Neural cell (in vitro differentiated cells): ENCODE measurements around the gene FAM161B. TPM values are rescaled to one million over a fixed set of nuclear protein-coding genes. Genes with fewer than 3 reads are reported as not detected.

Source experiments
- H2AFZ ChIP-seq: fragments of 200-600, 300-800 bp; sonication (generic), shearing (Covaris generic); 2 replicates; pipeline ENCODE4 v1.6.0; 2014; ENCODE audit warnings: low read depth, mild to moderate bottlenecking, antibody characterized with exemption, low read length, moderate library complexity
- H3F3A ChIP-seq: fragments of 200-600 bp; shearing (Covaris generic); 2 replicates; pipeline ENCODE4 v1.6.1; 2016; ENCODE audit warnings: mild to moderate bottlenecking, moderate library complexity, mixed read lengths, antibody characterized with exemption, low read length; ENCODE audit not compliant: insufficient read depth, poor library complexity, severe bottlenecking
- H3K27ac ChIP-seq: fragments of 200-600, 300-800 bp; sonication (generic), shearing (Covaris generic); 2 replicates; pipeline ENCODE4 v1.5.1; 2014; ENCODE audit warnings: mild to moderate bottlenecking, low read length, moderate library complexity
- H3K27me3 ChIP-seq: fragments of 300-800, 200-600 bp; sonication (generic), shearing (Covaris generic); 2 replicates; pipeline ENCODE4 v1.6.0; 2014; ENCODE audit warnings: mild to moderate bottlenecking, low read depth, low read length, moderate library complexity; ENCODE audit not compliant: insufficient read depth
- H3K36me3 ChIP-seq: fragments of 300-800, 200-600 bp; sonication (generic), shearing (Covaris generic); 2 replicates; pipeline ENCODE4 v1.5.1; 2014; ENCODE audit warnings: mild to moderate bottlenecking, antibody characterized with exemption, low read length, moderate library complexity; ENCODE audit not compliant: insufficient read depth
- H3K4me2 ChIP-seq: fragments of 300-800, 200-600 bp; sonication (generic), shearing (Covaris generic); 2 replicates; pipeline ENCODE4 v1.6.0; 2014; ENCODE audit warnings: mild to moderate bottlenecking, low read length
- H3K4me3 ChIP-seq: fragments of 300-800, 200-600 bp; sonication (generic), shearing (Covaris generic); 2 replicates; pipeline ENCODE4 v1.5.1; 2014; ENCODE audit warnings: mild to moderate bottlenecking, low read length, moderate library complexity
- H3K79me2 ChIP-seq: fragments of 200-600 bp; shearing (Covaris generic); replicated peaks from 2 replicates; pipeline ENCODE4 v1.6.0; 2014; ENCODE audit warnings: mild to moderate bottlenecking, low read length, moderate library complexity; ENCODE audit not compliant: insufficient read depth
- H3K9ac ChIP-seq: fragments of 300-800, 200-600 bp; sonication (generic), shearing (Covaris generic); 2 replicates; pipeline ENCODE4 v1.6.1; 2016; ENCODE audit warnings: mild to moderate bottlenecking, low read length, mixed read lengths
- H3K9me2 ChIP-seq: fragments of 200-600 bp; shearing (Covaris generic); 2 replicates; pipeline ENCODE4 v1.6.1; 2016; ENCODE audit warnings: mild to moderate bottlenecking, low read length, mixed read lengths; ENCODE audit not compliant: insufficient read depth
- H3K9me3 ChIP-seq: fragments of 200-600, 300-800 bp; sonication (generic), shearing (Covaris generic); 2 replicates; pipeline ENCODE4 v1.6.1; 2016; ENCODE audit warnings: mild to moderate bottlenecking, mixed run types, low read length, moderate library complexity, mixed read lengths
- H4K20me1 ChIP-seq: fragments of 200-600 bp; shearing (Covaris generic); 2 replicates; pipeline ENCODE4 v1.6.1; 2016; ENCODE audit warnings: mild to moderate bottlenecking, mixed run types; ENCODE audit not compliant: insufficient read depth
- EP300 ChIP-seq: fragments of 450-650 bp; conservative IDR thresholded peaks from 2 replicates; pipeline ENCODE4 v1.6.1; 2014; ENCODE audit warnings: antibody characterized with exemption, mild to moderate bottlenecking, moderate library complexity; ENCODE audit not compliant: poor library complexity, severe bottlenecking
- EZH2 ChIP-seq: fragments of 200-600, 300-800 bp; shearing (Covaris generic), sonication (generic); IDR thresholded peaks from 2 replicates; pipeline ENCODE4 v1.6.1; 2014; ENCODE audit warnings: antibody characterized with exemption, low read length, borderline replicate concordance, mild to moderate bottlenecking; ENCODE audit not compliant: insufficient read depth, poor library complexity, severe bottlenecking
- MXI1 ChIP-seq: fragments of 450-650 bp; conservative IDR thresholded peaks from 2 replicates; pipeline ENCODE4 v1.6.1; 2014; ENCODE audit warnings: antibody characterized with exemption, mild to moderate bottlenecking; ENCODE audit not compliant: poor library complexity, severe bottlenecking
- POLR2AphosphoS5 ChIP-seq: IDR thresholded peaks from 2 replicates; pipeline ENCODE4 v1.6.1; 2012
- RAD21 ChIP-seq: fragments of 450-650 bp; conservative IDR thresholded peaks from 2 replicates; pipeline ENCODE4 v1.6.1; 2014; ENCODE audit warnings: antibody characterized with exemption, mild to moderate bottlenecking, moderate library complexity
- REST ChIP-seq: IDR thresholded peaks from 2 replicates; pipeline ENCODE4 v1.6.1; 2012; ENCODE audit warnings: borderline replicate concordance
- SMC3 ChIP-seq: fragments of 450-650 bp; conservative IDR thresholded peaks from 2 replicates; pipeline ENCODE4 v1.6.1; 2014; ENCODE audit warnings: antibody characterized with exemption, mild to moderate bottlenecking, moderate library complexity; ENCODE audit not compliant: poor library complexity
- TAF1 ChIP-seq: IDR thresholded peaks from 2 replicates; pipeline ENCODE4 v1.6.1; 2012; ENCODE audit warnings: low read depth
- polyA plus RNA-seq: library from polyadenylated mRNA; depleted of rRNA; stranded (reverse); fragments of >200 nt; gene quantifications from 2 replicates; pipeline ENCODE4 v1.2.3, GENCODE V29; 2014
- TF ChIP-seq, protein P1 (sequence below): fragments of 450-650 bp; IDR thresholded peaks from 2 replicates; pipeline ENCODE4 v1.5.1; 2014; ENCODE audit warnings: antibody characterized with exemption, mild to moderate bottlenecking, moderate library complexity; ENCODE audit not compliant: poor library complexity, severe bottlenecking

Gene FAM161B
- polyA plus RNA-seq, 1 donor from 2014 or later: 12.2 TPM

GRCh38 chr14:73888460-73888725 is 61.5 kb downstream of the FAM161B start:
- Histone ChIP-seq H3K79me2 (peaks cover 50% of the 10 kb centered on the region), H3K4me2 (peak overlapping the region; percentile 62)

DNA sequence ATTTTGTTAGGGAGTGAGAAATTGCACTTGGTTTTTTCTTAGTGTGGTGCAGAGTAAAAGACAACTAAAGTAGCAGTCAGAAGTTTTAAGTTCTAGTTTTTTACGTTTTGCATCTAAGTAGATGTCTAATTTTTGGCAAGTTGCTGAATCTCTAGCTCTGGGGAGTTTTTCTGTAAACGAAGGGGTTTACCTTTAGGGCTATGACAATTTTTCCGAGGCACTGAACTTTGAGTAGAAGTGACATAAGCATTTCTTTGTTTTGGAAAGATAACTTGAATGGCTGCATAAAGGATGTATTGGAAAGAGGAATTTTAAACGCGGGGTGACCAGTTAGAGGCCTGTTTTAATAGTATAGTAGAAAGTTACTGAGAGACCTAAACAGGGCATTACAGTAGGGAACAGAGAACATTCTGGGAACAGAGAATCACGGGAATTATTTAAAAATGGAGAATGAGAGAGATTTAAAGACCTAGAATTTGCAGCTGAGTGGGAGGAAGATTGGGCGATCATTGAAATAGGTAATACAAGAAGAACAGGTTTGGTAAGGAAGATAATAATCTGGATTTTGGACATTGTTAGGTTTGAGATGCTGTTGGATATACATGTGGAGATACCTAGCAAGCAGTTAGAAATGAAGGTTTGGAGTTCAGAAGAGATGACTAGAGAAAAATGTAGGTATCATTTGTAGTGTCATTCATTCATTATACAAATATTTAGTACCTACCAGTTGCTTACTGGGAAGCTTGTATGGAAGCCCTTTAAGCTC is 62.0 kb downstream of the FAM161B start:
- Histone ChIP-seq H3F3A (peaks cover 6% of the 10 kb centered on the region), H3K27ac (no peak overlapping the region), H3K79me2 (peaks cover 50% of the 10 kb centered on the region), H2AFZ (no peak overlapping the region), H3K4me3 (peak overlapping the region; percentile 87), H3K9me3 (no peaks in the 10 kb centered on the region), H3K27me3 (no peaks in the 10 kb centered on the region), H3K9me2 (no peaks in the 10 kb centered on the region), H4K20me1 (no peaks in the 10 kb centered on the region), H3K9ac (peak overlapping the region; percentile 87), H3K4me2 (peak overlapping the region; percentile 62), H3K36me3 (no peaks in the 10 kb centered on the region)
- TF ChIP-seq RAD21 (no peak), POLR2AphosphoS5 (no peak), TAF1 (no peak), MXI1 (no peak), SMC3 (no peak), REST (no peak)

More at GRCh38 chr14:73888460-73888725, 61.5 kb downstream of the FAM161B start:
- H3F3A ChIP-seq: peaks cover 6% of the 10 kb centered on the region
- H3K9ac ChIP-seq: no peak overlapping the region
- H3K9me3 ChIP-seq: no peaks in the 10 kb centered on the region
- no peaks in the 10 kb centered on the region for H3K36me3 ChIP-seq
- H3K27ac ChIP-seq: no peak overlapping the region
- H3K27me3 ChIP-seq: no peaks in the 10 kb centered on the region
- peak overlapping the region; percentile 87 for H3K4me3 ChIP-seq
- no peak for TF ChIP-seq EZH2
- no peak for TF ChIP-seq MXI1
- no peak for TF ChIP-seq RAD21
- no peak for TF ChIP-seq SMC3
- no peak for TF ChIP-seq TAF1
- no peak for TF ChIP-seq EP300
- no peak for TF ChIP-seq POLR2AphosphoS5
- TF ChIP-seq REST: no peak
- TF ChIP-seq, protein P1, sequence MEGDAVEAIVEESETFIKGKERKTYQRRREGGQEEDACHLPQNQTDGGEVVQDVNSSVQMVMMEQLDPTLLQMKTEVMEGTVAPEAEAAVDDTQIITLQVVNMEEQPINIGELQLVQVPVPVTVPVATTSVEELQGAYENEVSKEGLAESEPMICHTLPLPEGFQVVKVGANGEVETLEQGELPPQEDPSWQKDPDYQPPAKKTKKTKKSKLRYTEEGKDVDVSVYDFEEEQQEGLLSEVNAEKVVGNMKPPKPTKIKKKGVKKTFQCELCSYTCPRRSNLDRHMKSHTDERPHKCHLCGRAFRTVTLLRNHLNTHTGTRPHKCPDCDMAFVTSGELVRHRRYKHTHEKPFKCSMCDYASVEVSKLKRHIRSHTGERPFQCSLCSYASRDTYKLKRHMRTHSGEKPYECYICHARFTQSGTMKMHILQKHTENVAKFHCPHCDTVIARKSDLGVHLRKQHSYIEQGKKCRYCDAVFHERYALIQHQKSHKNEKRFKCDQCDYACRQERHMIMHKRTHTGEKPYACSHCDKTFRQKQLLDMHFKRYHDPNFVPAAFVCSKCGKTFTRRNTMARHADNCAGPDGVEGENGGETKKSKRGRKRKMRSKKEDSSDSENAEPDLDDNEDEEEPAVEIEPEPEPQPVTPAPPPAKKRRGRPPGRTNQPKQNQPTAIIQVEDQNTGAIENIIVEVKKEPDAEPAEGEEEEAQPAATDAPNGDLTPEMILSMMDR: no peak
- H2AFZ ChIP-seq: no peak overlapping the region
- no peaks in the 10 kb centered on the region for H3K9me2 ChIP-seq
- no peaks in the 10 kb centered on the region for H4K20me1 ChIP-seq
